Testis (tissue), 2 donors: ENCODE results near the gene KCNQ1OT1.

Source experiments
- CTCF ChIP-seq, 3 experiments: fragments of 450-650 bp in 2 of 3; fragments of 200-600 bp in 1 of 3; sonication (generic) in 1 of 3; IDR thresholded peaks; one replicate each; pipeline ENCODE4 v1.5.1; 2016 to 2019; ENCODE audit warnings: antibody characterized with exemption in 3 of 3, mild to moderate bottlenecking in 2 of 3, moderate library complexity in 1 of 3
- POLR2A ChIP-seq: fragments of 450-650 bp; IDR thresholded peaks from one replicate; pipeline ENCODE4 v1.6.1; 2017; ENCODE audit warnings: antibody characterized with exemption, mild to moderate bottlenecking, moderate library complexity

GRCh38 chr11:2668876-2669275, 30.9 kb downstream of the KCNQ1OT1 start:
- TF ChIP-seq CTCF (IDR thresholded peaks at IDR 0.05): no peak
- no peak for TF ChIP-seq POLR2A
